OCI-LY7 (cell line): ENCODE measurements around the gene FMNL1. TPM values are rescaled to one million over a fixed set of nuclear protein-coding genes. Genes with fewer than 3 reads are reported as not detected.
"Not testable (repeated sequence)": the region's sequence is repeated elsewhere in the genome, so short reads cannot be mapped to it uniquely, and the experiment has no call there.

Experiments used
- BruUV-seq: library from RNA; stranded (reverse); fragments of 400-500 nt; replicated peaks from 2 replicates; lab custom pipeline; 2021; lab: Mats Ljungman, UMichigan
- CTCF ChIA-PET: fragments of 300-600 bp; sonication (Branson Sonifier 250); formaldehyde crosslinking; loops from one replicate; lab custom pipeline; 2022; ENCODE audit warnings: antibody characterized with exemption; ENCODE audit not compliant: unreplicated experiment; lab: Charles Lee
- POLR2A ChIA-PET: fragments of 300-600 bp; sonication (Branson Sonifier 250); formaldehyde crosslinking; loops from one replicate; lab custom pipeline; 2022; ENCODE audit warnings: antibody characterized with exemption; lab: Charles Lee
- DNase-seq: peaks from one replicate; pipeline ENCODE4 v3.0.0-alpha.2; 2015; ENCODE audit warnings: low spot score
- H2AFZ ChIP-seq: fragments of 200-600 bp; sonication (generic), shearing (Covaris generic); 2 replicates; pipeline ENCODE4 v1.6.1; 2014; ENCODE audit warnings: mild to moderate bottlenecking, antibody characterized with exemption, low read length, moderate library complexity
- H3K27ac ChIP-seq: fragments of 200-600 bp; sonication (generic); 2 replicates; pipeline ENCODE4 v1.5.1; 2014; ENCODE audit warnings: mixed run types, low read depth, mild to moderate bottlenecking, moderate library complexity, low read length, inconsistent platforms; ENCODE audit not compliant: poor library complexity, severe bottlenecking
- H3K36me3 ChIP-seq: fragments of 200-600 bp; sonication (generic); 2 replicates; pipeline ENCODE4 v1.6.1; 2014; ENCODE audit warnings: mild to moderate bottlenecking, antibody characterized with exemption, low read length, moderate library complexity, mixed read lengths; ENCODE audit not compliant: insufficient read depth
- H3K4me1 ChIP-seq: fragments of 200-600 bp; sonication (generic); 2 replicates; pipeline ENCODE4 v1.5.1; 2014; ENCODE audit warnings: mild to moderate bottlenecking, low read length; ENCODE audit not compliant: insufficient read depth, poor library complexity, severe bottlenecking
- H3K4me2 ChIP-seq: fragments of 200-600 bp; sonication (generic); 2 replicates; pipeline ENCODE4 v1.6.1; 2014; ENCODE audit warnings: mild to moderate bottlenecking, low read length
- H3K4me3 ChIP-seq: fragments of 200-600 bp; sonication (generic); 2 replicates; pipeline ENCODE4 v1.5.1; 2014; ENCODE audit warnings: mild to moderate bottlenecking, low read depth, low read length; ENCODE audit not compliant: poor library complexity, severe bottlenecking
- H3K79me2 ChIP-seq: fragments of 200-600 bp; sonication (generic); 2 replicates; pipeline ENCODE4 v1.6.1; 2016; ENCODE audit warnings: low read depth, mild to moderate bottlenecking, low read length, moderate library complexity, mixed read lengths; ENCODE audit not compliant: insufficient read depth
- H3K9me2 ChIP-seq: fragments of 200-600 bp; sonication (generic); 2 replicates; pipeline ENCODE4 v1.6.1; 2016; ENCODE audit warnings: mild to moderate bottlenecking, low read length, mixed read lengths; ENCODE audit not compliant: insufficient read depth
- H3K9me3 ChIP-seq: fragments of 200-600 bp; sonication (generic); 2 replicates; pipeline ENCODE4 v1.6.1; 2014; ENCODE audit warnings: mild to moderate bottlenecking, mixed run types, low read length, mixed read lengths
- H4K20me1 ChIP-seq: fragments of 200-600 bp; sonication (generic); 2 replicates; pipeline ENCODE4 v1.6.1; 2014; ENCODE audit warnings: mild to moderate bottlenecking, antibody characterized with exemption, low read length, moderate library complexity, mixed read lengths; ENCODE audit not compliant: insufficient read depth
- EZH2phosphoT487 ChIP-seq: fragments of 200-600 bp; sonication (generic); IDR thresholded peaks from 2 replicates; pipeline ENCODE4 v1.6.1; 2018; ENCODE audit warnings: low read depth, borderline replicate concordance, mild to moderate bottlenecking, mixed run types, antibody characterized with exemption, low read length, moderate library complexity, mixed read lengths
- intact Hi-C: fragments of 100-400 bp; cut with micrococcal nuclease; formaldehyde crosslinking; loops from one replicate; pipeline ENCODE4 v1.10.0; 2022; ENCODE audit not compliant: unreplicated experiment
- total RNA-seq, 2 experiments: library from RNA; depleted of rRNA in 1 of 2; stranded (reverse); fragments of >200 nt in 1 of 2; shearing (Covaris generic) in 1 of 2; gene quantifications; 2 replicates each; pipeline ENCODE4 v1.2.3, GENCODE V29; 2014 to 2022
- TF ChIP-seq, protein P1 (sequence below): fragments of 200-600 bp; sonication (generic); conservative IDR thresholded peaks from 2 replicates; pipeline ENCODE4 v1.5.1; 2014; ENCODE audit warnings: mild to moderate bottlenecking, antibody characterized with exemption, low read length, moderate library complexity, mixed read lengths

The FMNL1 gene
- total RNA-seq, 2 experiments from 2014 or later = 55.1 to 133 TPM

DNA sequence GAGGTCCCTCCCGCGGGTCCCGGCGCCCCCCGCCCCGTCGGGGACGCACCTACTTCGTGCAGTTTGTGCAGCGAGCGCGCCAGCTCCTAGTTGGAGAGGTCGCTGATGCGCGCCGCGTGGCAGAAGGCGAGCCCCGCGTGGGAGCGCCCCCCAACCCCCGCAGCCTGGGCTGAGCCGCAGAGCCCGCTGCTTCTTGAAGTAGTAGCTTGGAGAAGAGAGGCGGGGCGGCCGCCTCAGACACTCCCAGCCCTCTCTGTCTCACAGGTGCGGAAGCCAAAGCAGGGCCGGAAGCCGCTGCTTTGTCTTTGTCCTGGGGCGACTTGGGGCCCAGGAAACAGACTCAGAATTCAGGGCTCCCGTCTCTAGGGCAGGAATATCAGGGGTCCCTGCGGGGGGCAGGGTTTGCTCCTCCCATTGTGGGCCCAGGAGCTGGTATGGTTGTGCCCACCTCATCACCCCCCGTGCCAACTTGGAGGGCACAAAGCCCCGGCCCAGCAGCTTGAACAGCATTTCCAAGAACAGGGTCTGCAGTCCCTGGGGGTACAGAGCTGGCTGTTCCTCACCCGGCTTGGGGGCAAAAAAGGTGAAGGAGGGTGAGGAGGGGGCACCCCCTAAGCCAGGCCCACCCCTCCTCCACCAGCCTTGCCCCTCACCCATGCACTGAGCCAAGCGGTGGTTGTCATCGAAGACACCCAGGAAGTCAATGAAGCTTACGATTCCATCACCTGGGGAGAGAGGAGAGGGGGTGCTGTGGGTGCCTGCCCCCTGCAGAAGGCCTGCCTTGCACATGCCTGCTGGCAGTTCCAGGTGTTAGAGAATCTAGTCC is 26.7 kb downstream of the FMNL1 start:
- Histone ChIP-seq H3K36me3 (peaks cover 56% of the 10 kb centered on the region), H4K20me1 (no peaks in the 10 kb centered on the region)
- intact Hi-C loops = no loop called here

DNA sequence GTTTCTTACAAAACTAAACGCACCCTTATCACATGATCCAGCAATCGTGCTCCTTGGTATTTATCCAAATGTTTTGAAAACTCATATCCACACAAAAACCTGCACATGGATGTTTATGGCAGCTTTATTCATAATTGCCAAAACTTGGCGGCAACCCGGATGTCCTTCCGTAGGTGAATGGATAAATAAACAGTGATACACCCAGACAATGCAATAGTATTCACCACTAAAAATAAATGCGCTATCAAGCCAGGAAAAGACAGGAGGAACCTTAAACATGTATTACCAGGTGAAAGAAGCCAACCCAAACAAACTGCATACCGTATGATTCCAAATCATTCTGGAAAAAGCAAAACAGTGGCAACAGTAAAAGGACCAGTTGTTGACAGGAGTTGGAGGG is 30.2 kb downstream of the FMNL1 start:
- no peak for TF ChIP-seq EZH2phosphoT487
- TF ChIP-seq, protein P1, sequence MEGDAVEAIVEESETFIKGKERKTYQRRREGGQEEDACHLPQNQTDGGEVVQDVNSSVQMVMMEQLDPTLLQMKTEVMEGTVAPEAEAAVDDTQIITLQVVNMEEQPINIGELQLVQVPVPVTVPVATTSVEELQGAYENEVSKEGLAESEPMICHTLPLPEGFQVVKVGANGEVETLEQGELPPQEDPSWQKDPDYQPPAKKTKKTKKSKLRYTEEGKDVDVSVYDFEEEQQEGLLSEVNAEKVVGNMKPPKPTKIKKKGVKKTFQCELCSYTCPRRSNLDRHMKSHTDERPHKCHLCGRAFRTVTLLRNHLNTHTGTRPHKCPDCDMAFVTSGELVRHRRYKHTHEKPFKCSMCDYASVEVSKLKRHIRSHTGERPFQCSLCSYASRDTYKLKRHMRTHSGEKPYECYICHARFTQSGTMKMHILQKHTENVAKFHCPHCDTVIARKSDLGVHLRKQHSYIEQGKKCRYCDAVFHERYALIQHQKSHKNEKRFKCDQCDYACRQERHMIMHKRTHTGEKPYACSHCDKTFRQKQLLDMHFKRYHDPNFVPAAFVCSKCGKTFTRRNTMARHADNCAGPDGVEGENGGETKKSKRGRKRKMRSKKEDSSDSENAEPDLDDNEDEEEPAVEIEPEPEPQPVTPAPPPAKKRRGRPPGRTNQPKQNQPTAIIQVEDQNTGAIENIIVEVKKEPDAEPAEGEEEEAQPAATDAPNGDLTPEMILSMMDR = no peak
- H3K36me3 ChIP-seq = peaks cover 20% of the 10 kb centered on the region
- intact Hi-C loops = no loop called here
- peaks cover 13% of the 10 kb centered on the region for H3K4me1 ChIP-seq
- POLR2A ChIA-PET = no interaction called here
- CTCF ChIA-PET = no interaction called here
- H3K27ac ChIP-seq = no peak overlapping the region
- peaks cover 5% of the 10 kb centered on the region; the same call in 1 of the 2 replicates for H3K79me2 ChIP-seq
- DNase-seq = no peak
- H3K4me3 ChIP-seq = no peak overlapping the region
- H3K4me2 ChIP-seq = no peak overlapping the region
- BruUV-seq = no TSS peak
- H3K9me3 ChIP-seq = no peaks in the 10 kb centered on the region
- H3K9me2 ChIP-seq = no peaks in the 10 kb centered on the region
- H4K20me1 ChIP-seq = no peaks in the 10 kb centered on the region
- H2AFZ ChIP-seq = no peak overlapping the region

More for the DNA sequence above, 26.7 kb downstream of the FMNL1 start:
- peak; percentile 90 for DNase-seq
- no peak for TF ChIP-seq EZH2phosphoT487
- TF ChIP-seq, protein P1 = no peak
- H3K9me3 ChIP-seq = no peaks in the 10 kb centered on the region
- ChIA-PET POLR2A (interaction anchor here (0.7 to 1.6 kb wide), 5 partner anchors 11 to 69 kb away, joined by 3 to 5 read pairs (median 4); partner anchors contain the start of genes FMNL1 and MAP3K14), CTCF (interaction anchor here (0.7 to 1.0 kb wide), 2 partner anchors 22 to 30 kb away, joined by 3 read pairs; no protein-coding TSS in a partner anchor)
- H3K27ac ChIP-seq = peak overlapping the region; percentile 80
- peak overlapping the region; percentile 91 for H3K4me3 ChIP-seq
- H2AFZ ChIP-seq = peak overlapping the region; percentile 65; the same call in 1 of the 2 replicates
- TSS peak; percentile 42 for BruUV-seq
- peaks cover 5% of the 10 kb centered on the region; the same call in 1 of the 2 replicates for H3K79me2 ChIP-seq
- H3K4me1 ChIP-seq = peaks cover 21% of the 10 kb centered on the region
- peak overlapping the region; percentile 87 for H3K4me2 ChIP-seq
- H3K9me2 ChIP-seq = no peaks in the 10 kb centered on the region

DNA sequence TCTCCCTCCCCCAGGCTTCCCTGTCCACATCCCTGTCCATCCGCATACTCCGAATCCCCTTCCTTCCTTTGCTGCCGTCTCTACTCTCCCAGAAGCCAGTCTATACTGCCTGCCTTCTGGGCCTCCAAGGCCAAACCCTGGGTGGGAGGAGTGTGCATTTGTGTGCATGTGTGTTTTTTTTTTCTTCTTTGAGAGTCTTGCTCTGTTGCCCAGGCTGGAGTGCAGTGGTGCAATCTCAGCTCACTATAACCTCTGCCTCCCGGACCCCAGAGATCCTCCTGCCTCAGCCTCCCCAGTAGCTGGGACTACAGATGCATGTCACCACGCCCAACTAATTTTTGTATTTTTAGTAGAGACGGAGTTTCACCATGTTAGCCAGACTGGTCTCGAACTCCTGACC is 31.6 kb downstream of the FMNL1 start:
- H3K79me2 ChIP-seq, DNase-seq, H3K4me3 ChIP-seq, H2AFZ ChIP-seq, POLR2A ChIA-PET, CTCF ChIA-PET, BruUV-seq, H3K4me1 ChIP-seq, intact Hi-C loops, H3K9me2 ChIP-seq, H3K27ac ChIP-seq, H3K4me2 ChIP-seq, H3K9me3 ChIP-seq, H4K20me1 ChIP-seq: not testable (repeated sequence)
- H3K36me3 ChIP-seq = peaks cover 20% of the 10 kb centered on the region
